ENCODE results near the gene POLR2E. TPM values are rescaled to one million over a fixed set of nuclear protein-coding genes. Genes with fewer than 3 reads are reported as not detected.

The POLR2E gene
- total and polyA plus RNA-seq, 8 donors: 40.0 to 69.4 (median 61.3) TPM

GRCh38 chr19:1079566-1080111 is 15.5 kb downstream of the POLR2E start:
- Histone ChIP-seq H3K27me3 (no peaks in the 10 kb centered on the region), H3K36me3 (no peaks in the 10 kb centered on the region), H3K4me3 (no peak overlapping the region), H3K4me1 (peaks cover 0 to 17% (median 0%) of the 10 kb centered on the region in 3 donors), H3K27ac (no peak overlapping the region), H3K9me3 (no peaks in the 10 kb centered on the region)
- peak in 3 of 6 donors; percentile 48 to 78 (median 60) for DNase-seq
- intact Hi-C loops (cut with DNase I): no loop called here
- TF ChIP-seq CTCF (IDR thresholded peaks at IDR 0.05): no peak
- no peak for ATAC-seq
- no peak for FAIRE-seq
- 90 to 95% methylated on average over 45 of the region's 45 CpGs for WGBS, 2 donors

- FAIRE-seq (no peak), ATAC-seq (peak in 3 of 4 donors; percentile 5 to 17 (median 15)), DNase-seq (peak in 3 of 6 donors; percentile 61 to 71 (median 66))
- no peaks in the 10 kb centered on the region for H3K9me3 ChIP-seq
- peak overlapping the region in 1 of 4 donors; percentile 22 for H3K27ac ChIP-seq
- no peaks in the 10 kb centered on the region for H3K27me3 ChIP-seq
- no peak overlapping the region for H3K4me3 ChIP-seq
- no peaks in the 10 kb centered on the region for H3K36me3 ChIP-seq
- TF ChIP-seq CTCF (IDR thresholded peaks at IDR 0.05): no peak
- WGBS, 2 donors: 64 to 75% methylated on average over 16 of the region's 16 CpGs
- H3K4me1 ChIP-seq: peaks cover 0 to 10% (median 0%) of the 10 kb centered on the region in 3 donors
- intact Hi-C loops (cut with DNase I): no loop called here
Measured at GRCh38 chr19:1076951-1077350, 18.2 kb downstream of the POLR2E start.

GRCh38 chr19:1076046-1076386 is 19.2 kb downstream of the POLR2E start:
- no peak for FAIRE-seq
- intact Hi-C loops (cut with DNase I): no loop called here
- Histone ChIP-seq H3K27me3 (peaks cover 0 to 1% (median 0%) of the 10 kb centered on the region in 4 donors), H3K36me3 (no peaks in the 10 kb centered on the region), H3K9me3 (no peaks in the 10 kb centered on the region), H3K4me3 (no peak overlapping the region), H3K4me1 (peaks cover 0 to 10% (median 0%) of the 10 kb centered on the region in 3 donors), H3K27ac (peak overlapping the region in 1 of 4 donors; percentile 59)
- no peak for ATAC-seq
- DNase-seq: no peak
- 77 to 89% methylated on average over 4 of the region's 4 CpGs for WGBS, 2 donors
- TF ChIP-seq CTCF (IDR thresholded peaks at IDR 0.05): no peak

DNA sequence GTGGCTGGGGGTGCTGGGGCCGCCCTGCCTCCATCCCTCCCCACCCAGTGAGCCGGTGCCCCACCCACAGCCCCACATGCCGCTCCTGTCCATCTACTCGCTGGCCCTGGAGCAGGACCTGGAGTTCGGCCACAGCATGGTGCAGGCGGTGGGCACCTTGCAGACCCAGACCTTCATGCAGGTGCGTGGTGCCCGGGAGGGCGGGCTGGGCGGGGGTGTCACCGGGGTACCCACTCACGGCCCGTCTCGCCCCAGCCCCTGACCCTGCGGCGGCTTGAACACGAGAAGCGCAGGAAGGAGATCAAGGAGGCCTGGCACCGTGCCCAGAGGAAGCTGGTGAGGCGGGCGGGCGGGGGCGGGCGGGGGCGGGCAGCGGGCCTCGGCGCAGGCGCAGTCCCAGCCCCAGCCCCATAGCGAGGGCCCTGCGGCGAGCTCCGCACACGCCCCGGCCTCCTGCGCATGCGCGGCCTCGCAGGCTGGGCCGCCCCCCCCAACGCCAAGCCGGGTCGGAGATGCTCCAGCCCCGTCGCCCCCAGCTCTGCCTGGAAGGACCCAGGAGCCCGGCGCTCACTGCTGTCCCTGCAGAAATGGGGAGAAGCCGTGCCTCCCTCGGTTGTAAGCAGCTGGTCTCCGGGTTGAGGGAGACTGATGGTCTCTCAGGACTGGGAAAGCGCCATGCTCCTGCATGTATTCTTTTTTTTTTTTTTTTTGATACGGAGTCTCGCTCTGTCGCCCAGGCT is 20.5 kb downstream of the POLR2E start:
- Histone ChIP-seq H3K9me3 (no peaks in the 10 kb centered on the region), H3K27me3 (peaks cover 0 to 14% (median 0%) of the 10 kb centered on the region in 4 donors), H3K27ac (peak overlapping the region in 1 of 4 donors; percentile 59), H3K4me1 (peaks cover 0 to 10% (median 0%) of the 10 kb centered on the region in 3 donors), H3K36me3 (no peaks in the 10 kb centered on the region), H3K4me3 (no peak overlapping the region)
- DNase-seq: peak in 5 of 6 donors; percentile 45 to 91 (median 78)
- 61 to 65% methylated on average over 39 to 54 of the region's 54 CpGs for WGBS, 2 donors
- peak in 3 of 4 donors; percentile 4 to 47 (median 38) for ATAC-seq
- no peak for TF ChIP-seq CTCF (IDR thresholded peaks at IDR 0.05)
- intact Hi-C loops (cut with DNase I): no loop called here
- FAIRE-seq: no peak
